ENCODE measurements around the gene ATAD3B.
"Not testable (repeated sequence)": the region's sequence is repeated elsewhere in the genome, so short reads cannot be mapped to it uniquely, and the experiment has no call there.

- not testable (repeated sequence) for TF ChIP-seq CTCF, POLR2A (IDR thresholded peaks at IDR 0.05)
Measured at GRCh38 chr1:1459711-1460110, 11.9 kb upstream of the ATAD3B start.

Measured in esophagus squamous epithelium (tissue), 4 donors.